OCI-LY7 (cell line): Measurements from ENCODE around the gene PIK3AP1.

ENCODE experiments used
- EZH2phosphoT487 ChIP-seq: fragments of 200-600 bp; sonication (generic); IDR thresholded peaks from 2 replicates; pipeline ENCODE4 v1.6.1; 2018; ENCODE audit warnings: low read depth, borderline replicate concordance, mild to moderate bottlenecking, mixed run types, antibody characterized with exemption, low read length, moderate library complexity, mixed read lengths
- TF ChIP-seq, protein P1 (sequence below): fragments of 200-600 bp; sonication (generic); conservative IDR thresholded peaks from 2 replicates; pipeline ENCODE4 v1.5.1; 2014; ENCODE audit warnings: mild to moderate bottlenecking, antibody characterized with exemption, low read length, moderate library complexity, mixed read lengths

DNA sequence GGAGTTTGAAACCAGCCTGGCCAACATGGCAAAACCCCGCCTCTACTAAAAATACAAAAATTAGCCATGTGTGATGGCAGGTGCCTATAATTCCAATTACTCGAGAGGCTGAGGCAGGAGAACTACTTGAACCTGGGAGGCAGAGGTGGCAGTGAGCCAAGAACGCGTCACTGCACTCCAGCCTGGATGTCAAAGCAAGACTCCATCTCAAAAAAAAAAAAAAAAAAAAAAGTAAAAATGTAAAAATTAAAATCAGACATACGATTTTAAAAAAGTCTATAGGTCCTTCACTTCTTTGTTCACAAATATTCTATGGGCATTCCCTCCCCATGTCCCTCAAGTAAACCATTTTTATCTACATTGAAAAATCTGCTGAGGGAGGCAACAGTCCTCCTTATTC is 171.7 kb downstream of the PIK3AP1 start:
- TF ChIP-seq, protein P1, sequence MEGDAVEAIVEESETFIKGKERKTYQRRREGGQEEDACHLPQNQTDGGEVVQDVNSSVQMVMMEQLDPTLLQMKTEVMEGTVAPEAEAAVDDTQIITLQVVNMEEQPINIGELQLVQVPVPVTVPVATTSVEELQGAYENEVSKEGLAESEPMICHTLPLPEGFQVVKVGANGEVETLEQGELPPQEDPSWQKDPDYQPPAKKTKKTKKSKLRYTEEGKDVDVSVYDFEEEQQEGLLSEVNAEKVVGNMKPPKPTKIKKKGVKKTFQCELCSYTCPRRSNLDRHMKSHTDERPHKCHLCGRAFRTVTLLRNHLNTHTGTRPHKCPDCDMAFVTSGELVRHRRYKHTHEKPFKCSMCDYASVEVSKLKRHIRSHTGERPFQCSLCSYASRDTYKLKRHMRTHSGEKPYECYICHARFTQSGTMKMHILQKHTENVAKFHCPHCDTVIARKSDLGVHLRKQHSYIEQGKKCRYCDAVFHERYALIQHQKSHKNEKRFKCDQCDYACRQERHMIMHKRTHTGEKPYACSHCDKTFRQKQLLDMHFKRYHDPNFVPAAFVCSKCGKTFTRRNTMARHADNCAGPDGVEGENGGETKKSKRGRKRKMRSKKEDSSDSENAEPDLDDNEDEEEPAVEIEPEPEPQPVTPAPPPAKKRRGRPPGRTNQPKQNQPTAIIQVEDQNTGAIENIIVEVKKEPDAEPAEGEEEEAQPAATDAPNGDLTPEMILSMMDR = no peak
- TF ChIP-seq EZH2phosphoT487 = no peak
